ENCODE data around the gene ERP27. TPM values are rescaled to one million over a fixed set of nuclear protein-coding genes. Genes with fewer than 3 reads are reported as not detected.

Gene ERP27
- polyA plus RNA-seq, 1 of the 3 experiments (the other 2 are of a cell fraction) = 0.64 TPM

DNA sequence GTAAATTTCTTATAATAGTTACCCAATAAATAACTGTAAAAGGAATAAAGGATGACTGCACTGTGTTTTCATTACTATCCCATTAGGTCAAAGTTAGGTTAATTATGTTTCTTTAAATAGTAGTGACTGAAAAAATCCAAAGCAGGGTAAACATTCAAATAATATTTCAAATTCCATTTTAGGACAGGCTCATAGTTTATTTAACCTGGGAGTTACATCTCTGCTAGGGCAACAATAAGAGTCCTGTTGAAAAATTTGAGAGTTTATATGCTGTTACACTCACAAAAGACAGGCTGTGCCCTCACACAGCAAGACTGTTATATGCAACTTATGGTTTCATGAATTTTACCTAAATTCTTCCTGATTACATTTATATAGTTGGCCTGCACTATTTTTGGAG lies 8.0 kb downstream of the ERP27 start:
- H3K36me3 ChIP-seq (replicated peaks in 1 of 2; ENCODE audit: control insufficient read depth in 1 of 2, insufficient read depth in 2 of 2, low read length in 1 of 2) = no peaks in the 10 kb centered on the region
- TF ChIP-seq, protein P1, sequence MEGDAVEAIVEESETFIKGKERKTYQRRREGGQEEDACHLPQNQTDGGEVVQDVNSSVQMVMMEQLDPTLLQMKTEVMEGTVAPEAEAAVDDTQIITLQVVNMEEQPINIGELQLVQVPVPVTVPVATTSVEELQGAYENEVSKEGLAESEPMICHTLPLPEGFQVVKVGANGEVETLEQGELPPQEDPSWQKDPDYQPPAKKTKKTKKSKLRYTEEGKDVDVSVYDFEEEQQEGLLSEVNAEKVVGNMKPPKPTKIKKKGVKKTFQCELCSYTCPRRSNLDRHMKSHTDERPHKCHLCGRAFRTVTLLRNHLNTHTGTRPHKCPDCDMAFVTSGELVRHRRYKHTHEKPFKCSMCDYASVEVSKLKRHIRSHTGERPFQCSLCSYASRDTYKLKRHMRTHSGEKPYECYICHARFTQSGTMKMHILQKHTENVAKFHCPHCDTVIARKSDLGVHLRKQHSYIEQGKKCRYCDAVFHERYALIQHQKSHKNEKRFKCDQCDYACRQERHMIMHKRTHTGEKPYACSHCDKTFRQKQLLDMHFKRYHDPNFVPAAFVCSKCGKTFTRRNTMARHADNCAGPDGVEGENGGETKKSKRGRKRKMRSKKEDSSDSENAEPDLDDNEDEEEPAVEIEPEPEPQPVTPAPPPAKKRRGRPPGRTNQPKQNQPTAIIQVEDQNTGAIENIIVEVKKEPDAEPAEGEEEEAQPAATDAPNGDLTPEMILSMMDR (IDR thresholded peaks at IDR 0.05) = peak; percentile 40
- TF ChIP-seq GABPA (IDR thresholded peaks at IDR 0.05; ENCODE audit: low read depth) (no peak), SIN3A (IDR thresholded peaks at IDR 0.05; ENCODE audit: borderline replicate concordance, low read depth, low read length) (no peak), TAF1 (IDR thresholded peaks at IDR 0.05; ENCODE audit: borderline replicate concordance, low read depth, low read length) (no peak)
- H3K27ac ChIP-seq (ENCODE audit: low read depth in 2 of 2, low read length in 1 of 2) = peak overlapping the region; percentile 16 to 33; a peak in 3 of 4 replicates
- H3K9me2 ChIP-seq = no peaks in the 10 kb centered on the region
- H3K9me3 ChIP-seq = no peaks in the 10 kb centered on the region
- H3K79me2 ChIP-seq (ENCODE audit: insufficient read depth) = no peaks in the 10 kb centered on the region
- H4K20me1 ChIP-seq (ENCODE audit: insufficient read depth) = no peaks in the 10 kb centered on the region
- POLR2A ChIA-PET = no interaction called here
- peaks cover 0 to 16% of the 10 kb centered on the region in 2 experiments; a peak in 2 of 4 replicates for H3K4me1 ChIP-seq (ENCODE audit: control insufficient read depth in 1 of 2, insufficient read depth in 2 of 2, low read depth in 1 of 2, low read length in 1 of 2)
- DNase-seq = no peak
- H2AFZ ChIP-seq (ENCODE audit: low read depth) = peak overlapping the region; percentile 52
- H3K4me2 ChIP-seq = no peak overlapping the region
- CTCF ChIA-PET = no interaction called here
- peaks cover 15% of the 10 kb centered on the region for H3F3A ChIP-seq (replicated peaks; ENCODE audit: insufficient read depth)
- H3K27me3 ChIP-seq (ENCODE audit: insufficient read depth) = no peaks in the 10 kb centered on the region
- no peak overlapping the region for H3K4me3 ChIP-seq (ENCODE audit: low read depth in 2 of 2, low read length in 1 of 2)
- H3K9ac ChIP-seq = no peak overlapping the region

GRCh38 chr12:14928931-14929330 lies 9.4 kb downstream of the ERP27 start:
- no peaks in the 10 kb centered on the region for H3K27me3 ChIP-seq (ENCODE audit: insufficient read depth)
- no peaks in the 10 kb centered on the region for H3K9me3 ChIP-seq
- TF ChIP-seq RFX5 (IDR thresholded peaks at IDR 0.05; ENCODE audit: low read length) = no peak
- TF ChIP-seq CHD2 (IDR thresholded peaks at IDR 0.05; ENCODE audit: low read length, partially characterized antibody) = no peak
- peak; percentile 31; the same call in 1 of the 2 replicates for TF ChIP-seq TCF12 (IDR thresholded peaks at IDR 0.05)
- WGBS (ENCODE audit: low lambda C conversion rate) = 21% methylated on average over 4 of the region's 4 CpGs
- H3K79me2 ChIP-seq (ENCODE audit: insufficient read depth) = no peaks in the 10 kb centered on the region
- DNase-seq = no peak
- peaks cover 15% of the 10 kb centered on the region for H3F3A ChIP-seq (replicated peaks; ENCODE audit: insufficient read depth)
- peak overlapping the region; percentile 50 for H2AFZ ChIP-seq (ENCODE audit: low read depth)
- peak overlapping the region; percentile 20; the same call in 1 of the 2 replicates for H3K9ac ChIP-seq
- H3K9me2 ChIP-seq = no peaks in the 10 kb centered on the region
- no peaks in the 10 kb centered on the region for H3K36me3 ChIP-seq (replicated peaks in 1 of 2; ENCODE audit: control insufficient read depth in 1 of 2, insufficient read depth in 2 of 2, low read length in 1 of 2)
- peak overlapping the region; percentile 68 for H3K4me2 ChIP-seq
- ChIA-PET CTCF (interaction anchor here (1.4 kb wide), 2 partner anchors 16 to 67 kb away, joined by 3 to 4 read pairs; no protein-coding TSS in a partner anchor), POLR2A (no interaction called here)
- peak overlapping the region; percentile 63 to 84; a peak in 3 of 4 replicates for H3K27ac ChIP-seq (ENCODE audit: low read depth in 2 of 2, low read length in 1 of 2)
- peak overlapping the region; percentile 7 to 21; a peak in 3 of 4 replicates for H3K4me3 ChIP-seq (ENCODE audit: low read depth in 2 of 2, low read length in 1 of 2)
- peaks cover 0 to 16% of the 10 kb centered on the region in 2 experiments; a peak in 2 of 4 replicates for H3K4me1 ChIP-seq (ENCODE audit: control insufficient read depth in 1 of 2, insufficient read depth in 2 of 2, low read depth in 1 of 2, low read length in 1 of 2)
- H4K20me1 ChIP-seq (ENCODE audit: insufficient read depth) = no peaks in the 10 kb centered on the region

DNA sequence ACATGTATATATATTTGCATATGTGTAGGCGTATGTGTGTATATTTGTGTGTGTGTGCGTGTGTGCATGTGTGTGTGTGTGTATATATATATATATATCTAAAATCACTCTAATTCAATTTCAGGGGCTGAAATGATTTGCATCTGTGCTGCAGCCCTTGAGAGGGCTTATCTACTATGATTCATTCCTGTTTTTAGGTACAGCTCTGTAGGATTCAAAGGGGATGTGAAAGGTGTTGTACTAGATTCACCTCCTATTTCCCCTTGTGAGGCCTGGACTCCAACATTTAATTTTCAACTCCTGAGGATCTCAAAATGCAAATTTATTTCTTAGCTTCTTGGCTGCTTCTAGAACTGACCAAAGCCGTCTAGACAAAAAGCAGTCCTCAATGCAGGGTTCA lies 11.1 kb downstream of the ERP27 start:
- Histone ChIP-seq H3K9ac (no peak overlapping the region), H3F3A (replicated peaks; ENCODE audit: insufficient read depth) (peaks cover 15% of the 10 kb centered on the region), H3K36me3 (replicated peaks in 1 of 2; ENCODE audit: control insufficient read depth in 1 of 2, insufficient read depth in 2 of 2, low read length in 1 of 2) (no peaks in the 10 kb centered on the region), H3K4me1 (ENCODE audit: control insufficient read depth in 1 of 2, insufficient read depth in 2 of 2, low read depth in 1 of 2, low read length in 1 of 2) (peaks cover 0 to 16% of the 10 kb centered on the region in 2 experiments; a peak in 2 of 4 replicates), H3K27ac (ENCODE audit: low read depth in 2 of 2, low read length in 1 of 2) (no peak overlapping the region), H2AFZ (ENCODE audit: low read depth) (no peak overlapping the region), H3K27me3 (ENCODE audit: insufficient read depth) (no peaks in the 10 kb centered on the region), H3K9me3 (no peaks in the 10 kb centered on the region), H3K4me2 (no peak overlapping the region), H3K9me2 (no peaks in the 10 kb centered on the region), H3K4me3 (ENCODE audit: low read depth in 2 of 2, low read length in 1 of 2) (no peak overlapping the region), H4K20me1 (ENCODE audit: insufficient read depth) (no peaks in the 10 kb centered on the region), H3K79me2 (ENCODE audit: insufficient read depth) (no peaks in the 10 kb centered on the region)
- ChIA-PET CTCF (no interaction called here), POLR2A (no interaction called here)
- WGBS (ENCODE audit: low lambda C conversion rate) = 90% methylated on average over 3 of the region's 3 CpGs
- DNase-seq = no peak
- TF ChIP-seq TEAD4 (IDR thresholded peaks at IDR 0.05; ENCODE audit: borderline replicate concordance, insufficient read depth) = no peak
- no peak for TF ChIP-seq EP300 (IDR thresholded peaks at IDR 0.05; ENCODE audit: borderline replicate concordance in 1 of 2, low read depth in 1 of 2, low read length in 1 of 2)
- TF ChIP-seq SMC3 (IDR thresholded peaks at IDR 0.05; ENCODE audit: low read depth, low read length) = no peak
- TF ChIP-seq MEF2A (IDR thresholded peaks at IDR 0.05; ENCODE audit: borderline replicate concordance, low read depth) = no peak
- TF ChIP-seq, protein P2, sequence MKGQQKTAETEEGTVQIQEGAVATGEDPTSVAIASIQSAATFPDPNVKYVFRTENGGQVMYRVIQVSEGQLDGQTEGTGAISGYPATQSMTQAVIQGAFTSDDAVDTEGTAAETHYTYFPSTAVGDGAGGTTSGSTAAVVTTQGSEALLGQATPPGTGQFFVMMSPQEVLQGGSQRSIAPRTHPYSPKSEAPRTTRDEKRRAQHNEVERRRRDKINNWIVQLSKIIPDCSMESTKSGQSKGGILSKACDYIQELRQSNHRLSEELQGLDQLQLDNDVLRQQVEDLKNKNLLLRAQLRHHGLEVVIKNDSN (IDR thresholded peaks at IDR 0.05; ENCODE audit: borderline replicate concordance, low read depth) = no peak
- no peak for TF ChIP-seq EZH2phosphoT487 (IDR thresholded peaks at IDR 0.05; ENCODE audit: borderline replicate concordance, low read depth)
- TF ChIP-seq TAF1 (IDR thresholded peaks at IDR 0.05; ENCODE audit: borderline replicate concordance, low read depth, low read length) = no peak
- TF ChIP-seq, protein P3, sequence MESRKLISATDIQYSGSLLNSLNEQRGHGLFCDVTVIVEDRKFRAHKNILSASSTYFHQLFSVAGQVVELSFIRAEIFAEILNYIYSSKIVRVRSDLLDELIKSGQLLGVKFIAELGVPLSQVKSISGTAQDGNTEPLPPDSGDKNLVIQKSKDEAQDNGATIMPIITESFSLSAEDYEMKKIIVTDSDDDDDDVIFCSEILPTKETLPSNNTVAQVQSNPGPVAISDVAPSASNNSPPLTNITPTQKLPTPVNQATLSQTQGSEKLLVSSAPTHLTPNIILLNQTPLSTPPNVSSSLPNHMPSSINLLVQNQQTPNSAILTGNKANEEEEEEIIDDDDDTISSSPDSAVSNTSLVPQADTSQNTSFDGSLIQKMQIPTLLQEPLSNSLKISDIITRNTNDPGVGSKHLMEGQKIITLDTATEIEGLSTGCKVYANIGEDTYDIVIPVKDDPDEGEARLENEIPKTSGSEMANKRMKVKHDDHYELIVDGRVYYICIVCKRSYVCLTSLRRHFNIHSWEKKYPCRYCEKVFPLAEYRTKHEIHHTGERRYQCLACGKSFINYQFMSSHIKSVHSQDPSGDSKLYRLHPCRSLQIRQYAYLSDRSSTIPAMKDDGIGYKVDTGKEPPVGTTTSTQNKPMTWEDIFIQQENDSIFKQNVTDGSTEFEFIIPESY (IDR thresholded peaks at IDR 0.05; ENCODE audit: borderline replicate concordance, low read depth) = no peak
- no peak for TF ChIP-seq IRF3 (IDR thresholded peaks at IDR 0.05; ENCODE audit: low read depth, low read length)
